ENCODE results near the gene ARPC1A.
"Not testable (repeated sequence)": the region's sequence is repeated elsewhere in the genome, so short reads cannot be mapped to it uniquely, and the experiment has no call there.

Gene ARPC1A

GRCh38 chr7:99371376-99371920 is 45.8 kb downstream of the ARPC1A start:
- DNase-seq (no peak), ATAC-seq (no peak)

GRCh38 chr7:99372275-99373090 is 46.8 kb downstream of the ARPC1A start:
- DNase-seq, result no peak
- ATAC-seq, result no peak

- no peak for ATAC-seq
- DNase-seq, result no peak
These were observed 47.7 kb downstream of the ARPC1A start for GRCh38 chr7:99373091-99374066.

- ATAC-seq, result peak; percentile 66
- peak; percentile 90 for DNase-seq
These were observed 48.7 kb downstream of the ARPC1A start, which contains the start of gene ARPC1B for GRCh38 chr7:99374111-99375064. Gene ARPC1B (plus strand): TSS chr7:99374730. CDS start chr7:99385715, 10,985 bp downstream.

- peak; percentile 76 for DNase-seq
- ATAC-seq, result peak; percentile 58
These were observed 49.5 kb downstream of the ARPC1A start for GRCh38 chr7:99375070-99375807.

GRCh38 chr7:99379043-99379577 is 53.4 kb downstream of the ARPC1A start:
- ATAC-seq, result peak; percentile 8
- DNase-seq, result peak; percentile 54

- not testable (repeated sequence) for ATAC-seq, DNase-seq
These were observed 54.0 kb downstream of the ARPC1A start for GRCh38 chr7:99379693-99380031.

- ATAC-seq, result peak; percentile 50
- peak; percentile 61 for DNase-seq
These were observed 54.5 kb downstream of the ARPC1A start for GRCh38 chr7:99380032-99380822.

GRCh38 chr7:99380823-99381663 is 55.3 kb downstream of the ARPC1A start:
- ATAC-seq (peak; percentile 89), DNase-seq (peak; percentile 87)

- DNase-seq, result no peak
- ATAC-seq, result no peak
These were observed 56.0 kb downstream of the ARPC1A start for GRCh38 chr7:99381664-99382075.

- DNase-seq, result no peak
- ATAC-seq, result no peak
These were observed 57.5 kb downstream of the ARPC1A start for GRCh38 chr7:99383203-99383602.

- ATAC-seq (no peak), DNase-seq (no peak)
These were observed 58.2 kb downstream of the ARPC1A start for GRCh38 chr7:99383791-99384370.

- DNase-seq (no peak), ATAC-seq (no peak)
These were observed 58.8 kb downstream of the ARPC1A start for GRCh38 chr7:99384523-99384922.

- DNase-seq, result no peak
- ATAC-seq, result no peak
These were observed 59.9 kb downstream of the ARPC1A start for GRCh38 chr7:99385564-99385963.

GRCh38 chr7:99386584-99387238 is 61.0 kb downstream of the ARPC1A start:
- ATAC-seq (peak; percentile 57), DNase-seq (no peak)

- not testable (repeated sequence) for DNase-seq, ATAC-seq
These were observed 61.5 kb downstream of the ARPC1A start for GRCh38 chr7:99387239-99387635.

- no peak for ATAC-seq
- no peak for DNase-seq
These were observed 62.2 kb downstream of the ARPC1A start for GRCh38 chr7:99387912-99388311.

GRCh38 chr7:99389772-99390171 is 64.1 kb downstream of the ARPC1A start:
- ATAC-seq (no peak), DNase-seq (no peak)

Measured in stimulated activated naive CD8-positive, alpha-beta T cell treated with anti-CD3 and anti-CD28 coated beads, Interleukin-15, Interleukin-2, amounts not matched to agents 100 U/mL and 50 U/mL, for 24 hours (primary cell).